NCI-H128 (cell line): ENCODE results near the gene PUM2.
"Not testable (repeated sequence)": the region's sequence is repeated elsewhere in the genome, so short reads cannot be mapped to it uniquely, and the experiment has no call there.

Source experiments
- DNase-seq: peaks from one replicate; lab custom pipeline; 2025; ENCODE audit not compliant: unreplicated experiment; lab: John Stamatoyannopoulos, UW

Gene PUM2

GRCh38 chr2:20292984-20293383, 57.7 kb downstream of the PUM2 start:
- no peak for DNase-seq

- DNase-seq: no peak
These were observed 58.7 kb downstream of the PUM2 start for GRCh38 chr2:20291846-20292408.

GRCh38 chr2:20291106-20291564, 59.5 kb downstream of the PUM2 start:
- DNase-seq: no peak

GRCh38 chr2:20288642-20289340, 61.9 kb downstream of the PUM2 start:
- DNase-seq: no peak

GRCh38 chr2:20282916-20283592, 67.6 kb downstream of the PUM2 start:
- DNase-seq: no peak

- DNase-seq: no peak
These were observed 68.8 kb downstream of the PUM2 start for GRCh38 chr2:20281876-20282275.

- no peak for DNase-seq
These were observed 77.6 kb downstream of the PUM2 start for GRCh38 chr2:20273042-20273441.

GRCh38 chr2:20268317-20268716, 82.3 kb downstream of the PUM2 start:
- DNase-seq: not testable (repeated sequence)

- DNase-seq: no peak
These were observed 83.1 kb downstream of the PUM2 start for GRCh38 chr2:20267529-20267928.

- no peak for DNase-seq
These were observed 86.0 kb downstream of the PUM2 start for GRCh38 chr2:20264629-20265028.

- no peak for DNase-seq
These were observed 93.2 kb downstream of the PUM2 start for GRCh38 chr2:20257411-20257810.

GRCh38 chr2:20254731-20255130, 95.9 kb downstream of the PUM2 start:
- DNase-seq: no peak

GRCh38 chr2:20250436-20250835, 100.2 kb downstream of the PUM2 start:
- DNase-seq: no peak

GRCh38 chr2:20249170-20249569, 101.5 kb downstream of the PUM2 start:
- no peak for DNase-seq

- no peak for DNase-seq
These were observed 103.6 kb downstream of the PUM2 start for GRCh38 chr2:20247084-20247483.

- not testable (repeated sequence) for DNase-seq
These were observed 107.0 kb downstream of the PUM2 start for GRCh38 chr2:20243637-20244036.

- no peak for DNase-seq
These were observed 107.8 kb downstream of the PUM2 start for GRCh38 chr2:20242727-20243377.

- DNase-seq: no peak
These were observed 108.5 kb downstream of the PUM2 start for GRCh38 chr2:20241973-20242726.

- not testable (repeated sequence) for DNase-seq
These were observed 110.4 kb downstream of the PUM2 start for GRCh38 chr2:20240291-20240690.

GRCh38 chr2:20236496-20236895, 114.1 kb downstream of the PUM2 start:
- DNase-seq: no peak
